Left lung (tissue), 10 donors: ENCODE measurements around the gene SASH1. TPM values are rescaled to one million over a fixed set of nuclear protein-coding genes. Genes with fewer than 3 reads are reported as not detected.
A peak's percentile ranks its signal among the peaks of the same experiment; 100 is the strongest.

Experiments
- ATAC-seq: fragments of 200-7000 bp; cut with Tn5 transposase; one replicate; pipeline ENCODE4 v1.9.1; 2020; ENCODE audit warnings: moderate library complexity
- DNase-seq, 4 donors: peaks; one replicate each; pipeline ENCODE4 v3.0.0-alpha.2; 2013 to 2020
- H3K27ac ChIP-seq, 2 donors: fragments of 200-600 bp; sonication (generic) in 1 of 2; one replicate each; pipeline versions ENCODE4 v1.5.0 to v1.8.0; 2020 to 2021
- H3K27me3 ChIP-seq, 2 donors: fragments of 200-600 bp; sonication (generic) in 1 of 2; one replicate each; pipeline versions ENCODE4 v1.5.0 to v1.8.0; 2020 to 2021
- H3K36me3 ChIP-seq, 2 donors: fragments of 200-600 bp; sonication (generic) in 1 of 2; one replicate each; pipeline versions ENCODE4 v1.5.0 to v1.8.0; 2020 to 2021
- H3K4me1 ChIP-seq, 2 donors: fragments of 200-600 bp; one replicate each; pipeline ENCODE4 v1.8.0; 2021
- H3K4me3 ChIP-seq, 2 donors: fragments of 200-600 bp; sonication (generic) in 1 of 2; one replicate each; pipeline versions ENCODE4 v1.5.0 to v1.8.0; 2020 to 2021; ENCODE audit warnings: mild to moderate bottlenecking in 1 of 2
- H3K9me3 ChIP-seq, 2 donors: fragments of 200-600 bp; sonication (generic) in 1 of 2; one replicate each; pipeline versions ENCODE4 v1.5.0 to v1.8.0; 2020 to 2021
- intact Hi-C, 2 donors: fragments of 100-400 bp; cut with DNase I; formaldehyde crosslinking; loops; one replicate each; pipeline versions ENCODE4 v1.11.2 to v1.14.2; 2022
- polyA plus RNA-seq, 6 donors: library from polyadenylated mRNA; unstranded; fragments of 120-200 nt; gene quantifications; one replicate each; pipeline ENCODE4 v1.2.1, GENCODE V29; 2013; ENCODE audit not compliant: insufficient read length in 6 of 6
- total RNA-seq, 2 donors: library from RNA; stranded (reverse); fragmentation: NEBNext Ultra II Directional; extraction: Animal tissue kit (Norgen Biotek cat#: 25700); gene quantifications; one replicate each; pipeline ENCODE4 v1.2.1, GENCODE V29; 2021
- TF ChIP-seq, protein P1 (sequence below), 2 donors: fragments of 200-600 bp; sonication (generic) in 1 of 2; IDR thresholded peaks; one replicate each; pipeline versions ENCODE4 v1.5.0 to v1.8.0; 2021; ENCODE audit warnings: antibody characterized with exemption in 2 of 2
- donor health status: DM: no; HTN: yes; CAD: no.
- donor health status: DM: no; HTN: no; CAD: no.

Gene SASH1
- total and polyA plus RNA-seq, 8 donors: 31.4 to 53.5 (median 34.8) TPM

DNA sequence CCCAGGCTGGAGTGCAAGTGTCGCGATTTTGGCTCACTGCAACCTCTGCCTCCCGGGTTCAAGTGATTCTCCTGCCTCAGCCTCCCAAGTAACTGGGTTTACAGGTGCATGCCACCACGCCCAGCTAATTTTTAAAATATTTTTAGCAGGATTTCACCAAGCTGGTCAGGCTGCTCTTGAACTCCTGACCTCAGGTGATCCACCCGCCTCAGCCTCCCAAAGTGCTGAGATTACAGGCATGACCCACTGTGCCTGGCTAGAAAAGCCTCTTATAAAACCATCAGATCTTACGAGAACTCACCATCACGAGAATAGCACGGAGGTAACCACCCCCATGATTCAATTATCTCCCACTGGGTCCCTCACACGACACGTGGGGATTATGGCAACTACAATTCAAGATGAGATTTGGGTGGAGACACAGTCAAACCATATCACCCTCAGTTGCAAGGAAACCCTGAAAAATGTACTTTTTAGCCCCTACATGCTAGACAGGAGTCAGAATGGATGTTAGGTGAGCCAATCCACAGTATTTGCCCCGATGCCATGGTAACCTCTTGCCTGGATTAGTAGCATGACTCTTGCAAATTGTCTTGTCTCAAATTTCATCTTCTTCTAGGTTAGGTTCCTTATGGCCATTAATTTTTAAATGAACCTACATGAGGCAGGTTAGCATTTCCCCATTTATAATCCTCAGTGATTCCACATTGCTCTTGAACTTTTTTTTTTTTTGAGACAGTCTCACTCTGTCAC, 17.1 kb upstream of the SASH1 start:
- no peaks in the 10 kb centered on the region for H3K9me3 ChIP-seq
- H3K4me3 ChIP-seq: no peak overlapping the region
- H3K36me3 ChIP-seq: no peaks in the 10 kb centered on the region
- H3K4me1 ChIP-seq: peaks cover 4 to 12% of the 10 kb centered on the region in 2 donors
- ATAC-seq (no peak), DNase-seq (no peak)
- no peak overlapping the region for H3K27ac ChIP-seq
- intact Hi-C loops: no loop called here
- no peaks in the 10 kb centered on the region for H3K27me3 ChIP-seq
- TF ChIP-seq, protein P1, sequence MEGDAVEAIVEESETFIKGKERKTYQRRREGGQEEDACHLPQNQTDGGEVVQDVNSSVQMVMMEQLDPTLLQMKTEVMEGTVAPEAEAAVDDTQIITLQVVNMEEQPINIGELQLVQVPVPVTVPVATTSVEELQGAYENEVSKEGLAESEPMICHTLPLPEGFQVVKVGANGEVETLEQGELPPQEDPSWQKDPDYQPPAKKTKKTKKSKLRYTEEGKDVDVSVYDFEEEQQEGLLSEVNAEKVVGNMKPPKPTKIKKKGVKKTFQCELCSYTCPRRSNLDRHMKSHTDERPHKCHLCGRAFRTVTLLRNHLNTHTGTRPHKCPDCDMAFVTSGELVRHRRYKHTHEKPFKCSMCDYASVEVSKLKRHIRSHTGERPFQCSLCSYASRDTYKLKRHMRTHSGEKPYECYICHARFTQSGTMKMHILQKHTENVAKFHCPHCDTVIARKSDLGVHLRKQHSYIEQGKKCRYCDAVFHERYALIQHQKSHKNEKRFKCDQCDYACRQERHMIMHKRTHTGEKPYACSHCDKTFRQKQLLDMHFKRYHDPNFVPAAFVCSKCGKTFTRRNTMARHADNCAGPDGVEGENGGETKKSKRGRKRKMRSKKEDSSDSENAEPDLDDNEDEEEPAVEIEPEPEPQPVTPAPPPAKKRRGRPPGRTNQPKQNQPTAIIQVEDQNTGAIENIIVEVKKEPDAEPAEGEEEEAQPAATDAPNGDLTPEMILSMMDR (IDR thresholded peaks at IDR 0.05): no peak

DNA sequence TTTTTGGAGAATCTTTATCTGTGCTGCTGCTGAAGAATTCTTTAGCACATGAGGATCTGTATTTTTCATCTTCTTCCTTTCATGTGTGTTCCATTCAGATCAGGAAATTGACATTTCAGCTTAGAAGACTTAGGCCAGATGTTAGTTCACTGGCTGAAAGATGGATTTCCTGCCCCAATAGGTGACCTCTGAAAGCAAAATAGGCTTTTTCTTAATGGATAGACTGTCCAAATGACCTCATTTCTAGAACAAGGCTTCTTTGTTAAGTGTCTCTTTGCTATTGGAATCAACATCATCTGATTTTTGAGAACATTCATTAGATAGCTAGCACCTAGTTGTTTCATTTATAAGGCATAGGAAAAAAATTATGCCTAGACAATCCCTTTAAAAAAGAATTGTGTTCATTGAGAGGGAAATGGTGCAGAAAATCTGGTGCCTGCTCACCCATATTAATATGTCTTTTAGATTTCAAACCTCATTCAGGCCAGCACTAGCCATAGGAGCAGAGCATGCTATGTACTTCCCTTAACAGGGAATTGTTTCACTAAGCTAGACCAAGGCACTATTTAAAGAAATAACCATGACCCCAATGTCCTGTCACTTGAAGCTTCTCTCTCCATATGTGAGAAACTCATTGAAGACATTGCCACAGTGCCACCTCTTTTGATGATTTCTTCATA, 13.6 kb upstream of the SASH1 start:
- no peak for DNase-seq
- TF ChIP-seq, protein P1 (IDR thresholded peaks at IDR 0.05): no peak
- Histone ChIP-seq H3K27ac (no peak overlapping the region), H3K9me3 (no peaks in the 10 kb centered on the region), H3K27me3 (no peaks in the 10 kb centered on the region), H3K36me3 (no peaks in the 10 kb centered on the region), H3K4me3 (no peak overlapping the region), H3K4me1 (peaks cover 4 to 12% of the 10 kb centered on the region in 2 donors)
- intact Hi-C loops: no loop called here
- ATAC-seq: no peak

DNA sequence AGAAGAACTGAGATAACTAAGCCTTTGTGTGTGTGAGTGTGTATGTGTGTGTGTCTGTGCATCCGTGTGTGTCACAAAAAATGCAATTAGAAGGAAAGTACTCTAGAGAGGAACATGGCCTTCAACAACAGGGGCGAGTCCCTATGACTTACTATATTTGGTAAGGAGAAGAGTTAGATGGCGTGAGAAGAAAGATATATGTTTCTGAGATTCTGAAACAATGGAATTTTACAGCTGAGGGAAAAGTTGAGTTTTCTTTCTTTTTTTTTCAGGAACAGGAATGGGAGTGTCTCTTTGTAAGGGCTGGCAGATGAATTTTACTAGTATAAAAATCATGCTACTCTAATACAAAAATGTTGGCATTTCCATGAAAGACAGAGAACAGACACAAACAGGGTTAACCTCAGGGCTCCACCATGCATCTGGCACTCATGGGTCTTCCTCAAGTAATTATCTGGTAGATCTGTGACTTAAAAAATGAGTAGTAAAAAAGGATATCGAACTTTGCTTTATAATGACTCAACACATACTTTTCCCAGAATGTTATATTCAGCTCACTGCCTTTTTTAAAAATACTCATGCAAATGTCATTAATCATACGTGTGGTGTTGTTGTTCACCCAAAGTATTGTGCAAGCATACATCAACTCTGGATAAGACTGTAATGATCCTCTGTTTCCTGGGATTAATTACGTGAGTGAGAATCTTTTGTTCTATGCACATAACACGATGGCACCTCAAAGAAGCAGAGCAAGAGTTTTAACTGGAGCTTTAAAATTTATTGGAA, 12.8 kb upstream of the SASH1 start:
- intact Hi-C loops: no loop called here
- Histone ChIP-seq H3K27me3 (no peaks in the 10 kb centered on the region), H3K4me1 (peaks cover 4 to 12% of the 10 kb centered on the region in 2 donors), H3K27ac (peak overlapping the region in 1 of 2 donors; percentile 28), H3K4me3 (no peak overlapping the region), H3K36me3 (no peaks in the 10 kb centered on the region), H3K9me3 (no peaks in the 10 kb centered on the region)
- peak; percentile 58 for ATAC-seq
- no peak for DNase-seq
- TF ChIP-seq, protein P1 (IDR thresholded peaks at IDR 0.05): no peak

DNA sequence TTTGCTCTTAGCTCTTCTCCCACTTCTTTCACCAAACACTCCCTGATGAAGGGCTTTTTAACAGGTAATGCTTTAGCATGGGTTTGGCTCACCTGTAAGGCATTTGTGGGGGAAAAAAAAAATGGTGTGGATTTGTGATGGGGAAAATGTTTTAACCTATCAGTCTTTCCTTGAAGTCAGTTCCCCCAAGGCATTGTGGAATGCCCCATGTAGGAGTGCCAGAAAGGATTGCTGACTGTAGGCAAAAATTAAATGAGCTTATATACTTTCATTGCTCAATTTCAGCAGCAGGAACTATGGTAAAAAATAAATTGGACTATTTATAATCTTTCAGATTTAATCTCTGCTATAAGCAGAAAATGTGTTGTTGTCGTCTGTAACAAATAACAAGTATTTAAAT, 10.6 kb upstream of the SASH1 start:
- peaks cover 4 to 12% of the 10 kb centered on the region in 2 donors for H3K4me1 ChIP-seq
- H3K9me3 ChIP-seq: no peaks in the 10 kb centered on the region
- H3K27me3 ChIP-seq: no peaks in the 10 kb centered on the region
- no peak overlapping the region for H3K4me3 ChIP-seq
- no peak overlapping the region for H3K27ac ChIP-seq
- TF ChIP-seq, protein P1 (IDR thresholded peaks at IDR 0.05): no peak
- no peak for DNase-seq
- no peaks in the 10 kb centered on the region for H3K36me3 ChIP-seq
- peak; percentile 21 for ATAC-seq
- intact Hi-C loops: no loop called here

DNA sequence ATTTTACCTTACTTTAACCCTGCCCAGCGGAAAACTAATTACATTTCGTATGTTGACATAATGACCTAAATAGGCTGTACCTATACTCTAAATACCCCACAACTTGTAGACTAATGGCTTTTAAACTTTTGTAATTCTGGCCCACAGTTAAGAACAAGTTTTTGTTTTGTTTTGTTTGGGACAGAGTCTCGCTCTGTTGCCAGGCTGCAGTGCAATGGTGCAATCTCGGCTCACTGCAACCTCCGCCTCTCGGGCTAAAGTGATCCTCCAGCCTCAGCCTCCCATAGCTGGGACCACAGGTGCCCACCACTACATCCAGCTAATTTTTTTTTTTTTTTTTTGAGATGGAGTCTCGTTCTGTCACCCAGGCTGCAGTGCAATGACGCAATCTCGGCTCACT, 5.7 kb upstream of the SASH1 start:
- TF ChIP-seq, protein P1 (IDR thresholded peaks at IDR 0.05): no peak
- Histone ChIP-seq H3K4me3 (no peak overlapping the region), H3K4me1 (peaks cover 0 to 7% of the 10 kb centered on the region in 2 donors), H3K27me3 (peaks cover 0 to 14% of the 10 kb centered on the region in 2 donors), H3K9me3 (no peaks in the 10 kb centered on the region), H3K27ac (no peak overlapping the region), H3K36me3 (no peaks in the 10 kb centered on the region)
- intact Hi-C loops: no loop called here
- no peak for DNase-seq
- no peak for ATAC-seq
